Muscle of leg (tissue), 11 donors: ENCODE results near the gene SNAP47. TPM values are rescaled to one million over a fixed set of nuclear protein-coding genes. Genes with fewer than 3 reads are reported as not detected.

Source experiments
- DNase-seq: peaks from one replicate; pipeline ENCODE4 v3.0.0; 2013
- H3K27ac ChIP-seq: one replicate; pipeline ENCODE4 v1.5.1; 2013; ENCODE audit warnings: mild to moderate bottlenecking, low read length, control low read depth
- H3K27me3 ChIP-seq: one replicate; pipeline ENCODE4 v1.6.1; 2013; ENCODE audit warnings: low read length; ENCODE audit not compliant: control insufficient read depth, insufficient read depth
- H3K36me3 ChIP-seq: one replicate; pipeline ENCODE4 v1.6.1; 2013; ENCODE audit warnings: low read length; ENCODE audit not compliant: control insufficient read depth, insufficient read depth
- H3K4me1 ChIP-seq: one replicate; pipeline ENCODE4 v1.6.1; 2013; ENCODE audit warnings: low read length; ENCODE audit not compliant: control insufficient read depth, insufficient read depth
- H3K4me3 ChIP-seq: one replicate; pipeline ENCODE4 v1.5.1; 2013; ENCODE audit warnings: low read length, control low read depth
- H3K9me3 ChIP-seq: replicated peaks from 2 replicates; pipeline ENCODE4 v1.6.1; 2013; ENCODE audit warnings: low read depth, low read length; ENCODE audit not compliant: control insufficient read depth
- WGBS: methylation state at CpG from one replicate; pipeline ENCODE4 v1.1.5; 2013; ENCODE audit warnings: missing lambda C conversion rate; ENCODE audit not compliant: insufficient coverage; 5-methylcytosine and 5-hydroxymethylcytosine counted together
- polyA plus RNA-seq, 8 donors: library from polyadenylated mRNA; unstranded; fragments of 120-200 nt; gene quantifications; one replicate each; pipeline versions ENCODE4 v1.2.1 to v1.2.3, GENCODE V29; 2013; ENCODE audit warnings: inconsistent platforms in 1 of 8, low replicate concordance in 1 of 8; ENCODE audit not compliant: insufficient read length in 8 of 8, insufficient read depth in 1 of 8
- total RNA-seq: library from RNA; stranded (reverse); fragments of 120-200 nt; gene quantifications from one replicate; pipeline ENCODE4 v1.2.4, GENCODE V29; 2013

Gene SNAP47
- total and polyA plus RNA-seq, 9 donors = 24.7 to 38.3 (median 30.4) TPM

DNA sequence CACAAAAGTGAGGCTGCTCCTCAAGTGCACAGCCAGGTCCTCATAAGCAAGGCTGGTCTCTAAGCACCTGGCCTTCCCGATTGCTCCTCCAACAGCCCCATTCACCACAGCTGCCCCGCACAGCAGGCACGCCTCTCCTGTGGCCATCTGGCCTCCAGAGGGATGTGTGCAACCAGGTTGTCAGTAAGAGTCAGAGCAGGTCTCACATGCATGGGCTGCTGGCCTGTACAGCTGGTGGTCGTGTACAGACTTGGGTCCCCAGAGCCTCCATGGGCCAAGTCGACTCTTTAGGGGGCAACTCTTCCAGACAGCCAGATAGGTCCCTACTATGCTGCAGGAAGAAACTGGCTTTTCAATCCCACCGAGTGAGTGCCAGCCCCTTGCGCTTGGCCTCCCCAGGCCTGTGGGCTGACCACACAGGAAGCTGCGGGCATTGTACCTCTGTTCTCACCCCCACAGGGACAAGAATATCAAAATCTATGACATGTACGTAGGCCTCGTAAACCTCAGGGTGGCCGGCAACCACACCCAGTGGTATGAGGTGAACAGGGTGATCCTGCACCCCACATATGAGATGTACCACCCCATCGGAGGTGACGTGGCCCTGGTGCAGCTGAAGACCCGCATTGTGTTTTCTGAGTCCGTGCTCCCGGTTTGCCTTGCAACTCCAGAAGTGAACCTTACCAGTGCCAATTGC is 81.7 kb downstream of the SNAP47 start:
- 85% methylated on average over 8 of the region's 16 CpGs for WGBS
- no peaks in the 10 kb centered on the region for H3K36me3 ChIP-seq
- H3K4me1 ChIP-seq = no peaks in the 10 kb centered on the region
- no peaks in the 10 kb centered on the region for H3K27me3 ChIP-seq
- no peak for DNase-seq
- H3K9me3 ChIP-seq = peaks cover 5% of the 10 kb centered on the region
- H3K4me3 ChIP-seq = no peak overlapping the region
- H3K27ac ChIP-seq = no peak overlapping the region

DNA sequence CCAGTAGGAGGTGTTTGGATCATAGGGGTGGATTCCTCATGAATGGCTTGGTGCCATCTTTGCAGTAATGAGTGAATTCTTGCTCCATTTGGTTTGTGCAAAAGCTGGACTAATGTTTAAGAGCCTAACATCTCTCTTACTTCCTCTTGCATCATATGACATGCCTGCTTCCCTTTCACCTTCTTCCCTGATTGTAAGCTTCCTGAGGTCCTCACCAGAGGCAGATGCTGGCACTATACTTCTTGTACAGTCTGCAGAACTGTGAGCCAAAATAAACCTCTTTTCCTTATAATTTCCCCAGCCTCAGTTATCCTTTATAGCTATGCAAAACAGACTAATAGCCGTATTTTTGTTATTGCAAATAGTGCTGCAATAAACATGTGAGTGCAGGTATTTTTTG is 88.3 kb downstream of the SNAP47 start:
- Histone ChIP-seq H3K27ac (no peak overlapping the region), H3K4me3 (no peak overlapping the region), H3K36me3 (no peaks in the 10 kb centered on the region), H3K4me1 (no peaks in the 10 kb centered on the region), H3K9me3 (peaks cover 3% of the 10 kb centered on the region), H3K27me3 (peaks cover 3% of the 10 kb centered on the region)
- DNase-seq = no peak
- WGBS = no CpG with 5 or more reads among the region's 1 CpG

- H3K9me3 ChIP-seq = peaks cover 3% of the 10 kb centered on the region
- no peak overlapping the region for H3K4me3 ChIP-seq
- DNase-seq = no peak
- no peaks in the 10 kb centered on the region for H3K36me3 ChIP-seq
- peaks cover 7% of the 10 kb centered on the region for H3K27me3 ChIP-seq
- no peak overlapping the region for H3K27ac ChIP-seq
- H3K4me1 ChIP-seq = no peaks in the 10 kb centered on the region
- 60% methylated on average over 1 of the region's 2 CpGs for WGBS
These were observed 89.0 kb downstream of the SNAP47 start for GRCh38 chr1:227824204-227824603.

DNA sequence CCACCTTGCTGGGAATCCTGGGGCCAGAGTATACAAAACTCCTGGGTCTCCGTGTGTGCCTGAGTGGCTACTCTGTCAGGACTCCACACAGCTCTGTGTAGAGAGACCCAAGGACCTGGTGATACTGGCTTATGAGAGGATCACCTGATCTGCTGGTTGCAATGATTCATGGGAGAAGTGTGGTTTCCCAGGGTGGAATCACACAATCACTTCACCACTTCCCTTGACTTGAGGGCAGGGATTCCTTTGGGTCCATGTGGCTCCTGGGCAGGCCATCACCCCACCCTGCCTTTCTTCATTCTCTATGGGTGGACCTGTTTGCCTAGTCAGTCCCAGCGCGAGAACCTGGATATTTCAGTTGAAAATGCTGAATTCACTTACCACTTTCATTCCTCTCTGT is 93.6 kb downstream of the SNAP47 start:
- DNase-seq = no peak
- no peak overlapping the region for H3K27ac ChIP-seq
- WGBS = 85% methylated on average over 3 of the region's 3 CpGs

More for the DNA sequence above, 93.6 kb downstream of the SNAP47 start:
- Histone ChIP-seq H3K36me3 (no peaks in the 10 kb centered on the region), H3K27me3 (peaks cover 7% of the 10 kb centered on the region), H3K4me1 (no peaks in the 10 kb centered on the region), H3K4me3 (no peak overlapping the region), H3K9me3 (no peaks in the 10 kb centered on the region)

Other genes with a start within 250 kb of the SNAP47 start
- gene ZNF678, start 171.9 kb upstream of the SNAP47 start, total RNA-seq = 17.3 TPM
- 1 to 10 TPM; 4.3 to 9.6 (median 8.3) TPM for gene ZNF678, start 171.9 kb upstream of the SNAP47 start, polyA plus RNA-seq
- gene JMJD4, start 133 bp upstream of the SNAP47 start, total RNA-seq = 19.8 TPM
- gene JMJD4, start 133 bp upstream of the SNAP47 start, polyA plus RNA-seq = 10 to 100 TPM; 16.2 to 20.6 (median 18.4) TPM
- gene PRSS38, start 80.2 kb downstream of the SNAP47 start, total RNA-seq = not detected
- not detected for gene PRSS38, start 80.2 kb downstream of the SNAP47 start, polyA plus RNA-seq
- gene WNT9A, start 212.5 kb downstream of the SNAP47 start, total RNA-seq = 4.6 TPM
- 10 to 100 TPM in 1 of 8 donors, 1 to 10 TPM in 7; 5.2 to 10.2 (median 6.5) TPM for gene WNT9A, start 212.5 kb downstream of the SNAP47 start, polyA plus RNA-seq